HS-27A (cell line): ENCODE measurements around the gene DYNLL1.
"Not testable (repeated sequence)": the region's sequence is repeated elsewhere in the genome, so short reads cannot be mapped to it uniquely, and the experiment has no call there.

ENCODE experiments used
- DNase-seq: peaks from one replicate; pipeline ENCODE4 v3.0.0-alpha.2; 2012; ENCODE audit warnings: low read depth, missing footprints

Gene DYNLL1

DNA sequence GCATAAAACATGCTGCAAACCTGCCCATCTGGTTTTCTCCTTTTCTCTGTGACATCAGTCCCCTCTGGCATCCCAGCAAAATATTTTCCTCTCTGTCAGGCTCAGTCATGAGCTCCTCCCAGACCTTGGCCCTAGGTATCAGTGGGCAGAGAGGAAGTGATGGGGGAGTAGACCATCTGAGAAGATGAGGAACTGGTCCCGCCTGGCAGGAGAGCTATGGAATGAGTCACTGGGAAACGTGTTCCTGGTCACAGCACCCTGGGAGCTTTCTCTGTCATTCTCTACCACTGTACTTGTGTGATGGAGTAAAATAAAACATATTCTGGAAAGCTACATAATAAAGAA is 21.3 kb upstream of the DYNLL1 start:
- peak; percentile 71 for DNase-seq

DNA sequence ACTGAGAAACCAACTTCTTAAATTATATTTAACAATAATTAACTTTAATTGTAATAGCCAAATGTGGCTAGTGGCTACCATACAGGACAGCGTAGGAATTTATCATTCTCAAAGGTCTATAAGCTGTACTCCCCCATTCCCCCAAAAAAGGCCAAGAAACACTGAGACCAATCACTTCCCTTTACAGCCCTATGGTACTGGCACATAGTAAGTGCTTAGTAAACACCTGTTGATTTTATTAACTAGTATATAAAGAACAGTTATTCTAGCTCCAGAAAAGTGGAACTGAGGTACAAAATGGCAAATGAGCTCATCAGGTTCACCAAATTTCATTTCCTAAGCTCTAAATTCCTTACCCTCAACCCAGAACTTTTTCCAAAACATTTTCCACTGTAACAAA is 20.3 kb upstream of the DYNLL1 start:
- DNase-seq: no peak

DNA sequence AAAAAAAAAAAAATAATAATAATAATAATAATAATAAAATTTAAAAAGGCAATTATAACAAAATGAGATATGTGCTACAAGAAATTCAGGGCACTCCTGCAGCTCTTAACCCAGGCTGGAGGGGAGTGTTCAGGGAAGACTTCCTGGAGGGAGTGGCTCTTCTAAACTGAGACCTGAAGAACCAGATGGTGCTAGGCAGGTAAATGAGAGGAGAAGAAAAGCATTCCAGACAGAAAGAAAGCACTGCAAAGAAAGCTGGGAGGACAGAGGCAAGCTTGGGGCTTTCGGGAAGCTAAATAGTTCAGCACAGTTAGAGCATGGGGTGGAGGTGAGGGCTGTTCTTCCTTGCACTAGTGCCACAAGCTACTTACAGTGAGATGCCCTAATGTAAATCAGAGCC is 16.5 kb upstream of the DYNLL1 start:
- DNase-seq: no peak

DNA sequence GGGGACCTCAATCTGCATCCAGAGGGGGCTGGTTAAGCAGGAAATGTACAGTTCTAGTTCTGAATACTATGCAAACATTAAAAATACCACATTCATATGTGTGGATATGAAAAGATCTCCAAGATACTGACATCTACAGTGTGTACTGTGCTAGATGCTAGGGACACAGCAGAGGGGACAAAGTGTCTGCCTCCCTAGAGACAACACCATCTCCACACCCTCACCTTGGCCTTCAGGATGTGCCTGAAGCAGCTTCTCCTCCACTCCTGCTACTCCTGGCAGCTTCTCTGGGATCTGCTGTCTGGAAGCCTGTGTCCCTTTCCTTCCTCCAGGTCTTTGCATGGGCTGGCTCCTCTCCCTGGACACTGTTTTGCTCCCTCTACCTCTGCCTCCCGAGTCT is 15.7 kb upstream of the DYNLL1 start:
- no peak for DNase-seq

DNA sequence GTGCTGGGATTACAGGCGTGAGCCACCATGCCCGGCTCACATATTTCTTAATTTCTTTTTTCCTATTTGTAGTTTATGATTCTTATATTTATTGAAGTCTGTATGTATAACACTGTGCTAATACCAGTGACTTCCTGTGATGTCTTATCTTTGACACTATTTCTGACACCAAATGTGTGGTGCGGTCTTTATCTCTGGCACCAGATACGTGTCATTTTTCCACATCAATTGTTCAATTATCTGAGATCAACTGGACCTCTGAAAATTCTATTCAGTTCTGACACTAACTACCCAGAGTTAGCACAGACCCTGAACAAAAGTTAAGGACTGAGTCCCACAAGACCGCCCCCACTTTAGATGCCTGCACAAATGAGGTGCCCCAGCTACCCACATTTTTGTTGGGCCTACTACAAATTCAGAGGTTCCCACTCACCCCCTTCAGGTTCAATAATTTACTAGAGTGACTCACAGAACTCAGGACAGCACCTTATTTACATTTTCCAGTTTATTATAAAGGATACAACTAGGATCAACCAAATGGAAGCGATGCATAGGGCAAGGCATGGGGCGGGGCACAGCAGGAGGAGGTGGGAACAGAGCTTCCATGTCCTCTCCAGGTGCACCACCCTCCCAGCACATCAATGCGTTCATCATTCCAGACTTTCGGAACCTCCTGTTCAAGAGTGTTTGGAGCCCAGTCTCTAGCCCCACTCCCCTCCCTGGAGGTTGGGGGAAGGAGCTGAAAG is 14.7 kb upstream of the DYNLL1 start:
- DNase-seq: no peak

DNA sequence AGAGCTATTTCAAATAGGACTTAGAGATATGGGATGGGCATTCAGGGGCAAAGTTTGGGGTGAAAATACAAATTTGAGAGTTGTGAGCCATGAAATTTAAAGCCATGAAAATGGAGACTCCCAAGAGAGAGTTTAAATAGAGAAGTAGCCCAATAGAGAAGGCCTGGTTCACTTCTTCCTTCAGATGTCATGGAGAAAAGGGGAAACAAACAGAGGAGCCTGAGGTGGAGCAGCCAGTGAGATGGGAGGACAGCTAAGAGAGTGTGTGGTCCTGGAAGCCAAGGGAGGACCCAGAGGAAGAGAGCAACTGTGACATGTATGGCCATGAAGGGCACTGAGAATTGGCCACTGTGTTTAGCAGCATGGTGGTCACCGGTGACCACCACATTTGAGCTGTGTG is 12.3 kb upstream of the DYNLL1 start:
- DNase-seq: no peak

- no peak for DNase-seq
Measured at GRCh38 chr12:120485961-120486881, 9.7 kb upstream of the DYNLL1 start.

- DNase-seq: not testable (repeated sequence)
Measured at GRCh38 chr12:120487552-120487951, 8.4 kb upstream of the DYNLL1 start.

GRCh38 chr12:120488057-120488640 is 7.8 kb upstream of the DYNLL1 start:
- no peak for DNase-seq

- DNase-seq: no peak
Measured at GRCh38 chr12:120489018-120489417, 6.9 kb upstream of the DYNLL1 start.

DNA sequence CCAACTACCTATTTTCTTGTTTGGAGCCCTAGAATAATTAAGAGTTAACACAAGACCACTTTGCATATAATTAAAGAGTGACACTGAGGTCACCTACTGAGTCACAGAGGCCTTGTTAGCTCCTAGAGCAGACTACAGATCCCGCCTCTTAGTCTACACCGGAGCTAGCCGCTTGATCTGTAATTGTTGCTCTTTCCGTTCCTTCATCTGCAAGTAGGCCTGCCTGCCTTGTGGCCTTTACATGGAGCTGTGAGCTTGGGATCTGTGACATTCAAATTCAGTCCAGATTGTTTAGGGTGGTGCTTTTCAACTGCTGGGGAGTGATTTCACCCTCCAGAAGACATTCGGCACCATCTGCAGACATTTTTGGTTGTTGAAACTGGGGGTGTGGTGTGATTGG is 5.6 kb upstream of the DYNLL1 start:
- DNase-seq: no peak

- DNase-seq: no peak
Measured at GRCh38 chr12:120490833-120491512, 4.9 kb upstream of the DYNLL1 start.

DNA sequence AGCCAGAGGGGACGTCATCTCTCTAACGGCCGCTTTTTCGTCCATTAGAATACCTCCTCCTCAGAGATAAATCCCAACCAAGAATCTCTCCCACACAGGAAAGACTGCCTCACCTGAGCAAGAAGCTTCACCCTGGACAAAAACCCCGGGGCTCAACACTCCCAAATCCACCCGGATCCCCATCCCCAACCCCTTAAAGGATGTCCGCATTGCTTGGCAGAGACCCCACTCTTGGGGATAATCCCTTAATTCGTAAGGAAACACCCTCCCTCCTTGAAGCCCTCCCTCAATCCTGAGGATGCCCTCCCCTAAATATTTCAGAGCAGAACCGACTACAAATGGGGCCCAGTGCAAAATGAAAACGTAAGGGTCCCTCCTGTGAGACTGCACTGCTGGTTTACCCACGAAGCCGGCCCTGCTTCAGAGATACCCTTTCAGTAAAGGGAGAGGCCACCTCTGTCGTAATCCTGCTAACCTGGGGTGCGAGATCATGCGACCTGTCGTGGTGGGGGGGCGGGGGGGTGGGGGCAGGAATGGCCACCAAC is 655 bp upstream of the DYNLL1 start:
- DNase-seq: no peak

GRCh38 chr12:120496413-120497340 is 764 bp downstream of the DYNLL1 start:
- no peak for DNase-seq

GRCh38 chr12:120497524-120498150 is 1.7 kb downstream of the DYNLL1 start:
- DNase-seq: no peak

GRCh38 chr12:120498870-120499515 is 3.1 kb downstream of the DYNLL1 start:
- DNase-seq: no peak

GRCh38 chr12:120500581-120500980 is 4.7 kb downstream of the DYNLL1 start:
- DNase-seq: no peak

GRCh38 chr12:120504587-120504986 is 8.7 kb downstream of the DYNLL1 start:
- DNase-seq: no peak

GRCh38 chr12:120508537-120508936 is 12.6 kb downstream of the DYNLL1 start:
- DNase-seq: no peak

DNA sequence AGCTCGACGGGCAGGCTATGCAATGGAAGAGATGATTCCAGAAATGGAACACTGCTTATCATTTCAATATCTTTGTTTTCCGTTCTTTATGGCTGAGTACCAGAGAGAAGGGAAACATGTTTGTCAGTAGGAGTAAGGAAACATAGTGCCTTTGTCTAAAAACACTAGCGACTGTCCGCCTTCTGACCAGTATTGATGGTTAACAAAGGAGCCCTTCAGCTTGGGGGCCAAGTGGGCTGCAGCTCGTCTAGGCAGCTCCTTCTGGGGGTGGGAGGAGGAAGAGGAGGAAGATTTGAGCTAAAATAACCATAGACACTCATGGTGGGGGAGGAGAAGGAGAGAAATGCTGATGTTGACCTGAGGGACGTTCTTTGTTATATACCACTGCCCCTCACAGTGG is 18.1 kb downstream of the DYNLL1 start:
- no peak for DNase-seq
